GM12878 (cell line): Measurements from ENCODE around the gene BCAP31. TPM values are rescaled to one million over a fixed set of nuclear protein-coding genes. Genes with fewer than 3 reads are reported as not detected.

Source experiments
- ATF2 ChIP-seq: IDR thresholded peaks from 2 replicates; pipeline ENCODE4 v1.6.1; 2012; ENCODE audit warnings: low read length, inconsistent platforms
- ATF3 ChIP-seq: IDR thresholded peaks from 2 replicates; pipeline ENCODE4 v1.6.1; 2011; ENCODE audit warnings: low read depth, mild to moderate bottlenecking, low read length, moderate library complexity, borderline replicate concordance; ENCODE audit errors: extremely low read depth
- BMI1 ChIP-seq: fragments of 450-650 bp; IDR thresholded peaks from 2 replicates; pipeline ENCODE4 v1.6.1; 2016; ENCODE audit warnings: mild to moderate bottlenecking, moderate library complexity, borderline replicate concordance
- CHD2 ChIP-seq: IDR thresholded peaks from 2 replicates; pipeline ENCODE4 v1.6.1; 2011; ENCODE audit warnings: low read depth, low read length, improper control_type of control experiment, borderline replicate concordance
- CTCF ChIP-seq, 3 experiments: IDR thresholded peaks in 2 of 3; conservative IDR thresholded peaks in 1 of 3; 2 replicates each; pipeline ENCODE4 v1.5.1; 2011; ENCODE audit warnings: low read depth in 3 of 3, low read length in 3 of 3, mild to moderate bottlenecking in 3 of 3, control low read depth in 2 of 3, moderate library complexity in 2 of 3, inconsistent platforms in 1 of 3, mixed read lengths in 1 of 3; ENCODE audit not compliant: control insufficient read depth in 2 of 3, insufficient read depth in 1 of 3; ENCODE audit errors: extremely low read depth in 1 of 3
- EED ChIP-seq: sonication (generic); IDR thresholded peaks from 2 replicates; pipeline ENCODE4 v1.6.1; 2016; ENCODE audit warnings: antibody characterized with exemption, low read depth
- HSF1 ChIP-seq: fragments of 150-350 bp; IDR thresholded peaks from 2 replicates; pipeline ENCODE4 v1.6.1; 2014; ENCODE audit warnings: mild to moderate bottlenecking, low read depth, low read length
- MAX ChIP-seq: IDR thresholded peaks from 2 replicates; pipeline ENCODE4 v1.6.1; 2012; ENCODE audit warnings: low read depth, low read length, improper control_type of control experiment
- MXI1 ChIP-seq: fragments of 150-350 bp; IDR thresholded peaks from 2 replicates; pipeline ENCODE4 v1.6.1; 2011; ENCODE audit warnings: low read depth, mild to moderate bottlenecking, inconsistent platforms, low read length, improper control_type of control experiment
- SKIL ChIP-seq: fragments of 450-650 bp; IDR thresholded peaks from 2 replicates; pipeline ENCODE4 v1.6.1; 2017; ENCODE audit warnings: mild to moderate bottlenecking, low read depth, inconsistent platforms; ENCODE audit not compliant: poor library complexity, severe bottlenecking
- SREBF1 ChIP-seq: IDR thresholded peaks from 2 replicates; pipeline ENCODE4 v1.6.1; 2012; ENCODE audit warnings: mild to moderate bottlenecking, low read length
- TBL1XR1 ChIP-seq: IDR thresholded peaks from 2 replicates; pipeline ENCODE4 v1.6.1; 2012; ENCODE audit warnings: low read depth, low read length, improper control_type of control experiment
- TCF3 ChIP-seq: IDR thresholded peaks from 2 replicates; pipeline ENCODE4 v1.6.1; 2012; ENCODE audit warnings: low read depth, mild to moderate bottlenecking, low read length, borderline replicate concordance; ENCODE audit not compliant: insufficient read depth
- USF1 ChIP-seq: IDR thresholded peaks from 2 replicates; pipeline ENCODE4 v1.6.1; 2011; ENCODE audit warnings: borderline replicate concordance, low read depth, mild to moderate bottlenecking, moderate library complexity, mixed read lengths, low read length; ENCODE audit not compliant: insufficient read depth; ENCODE audit errors: extremely low read length
- polyA plus RNA-seq, 11 experiments: library from polyadenylated mRNA; depleted of rRNA in 4 of 11; unstranded in 6 of 11; stranded (reverse) in 5 of 11; fragments of >200 nt; fragmentation: Nextera tagmentation in 4 of 11; fragmentation: Illumina TruSeq in 1 of 11; extraction: Ambion mirVana in 4 of 11; extraction: Trizol in 1 of 11; gene quantifications; 1 replicate in 1 of 11; 2 replicates in 10 of 11; pipeline versions ENCODE4 v1.2.1 to v1.2.3, GENCODE V29; 2011 to 2016; ENCODE audit warnings: inconsistent platforms in 2 of 11, missing spikeins in 2 of 11, low read depth in 1 of 11
- total RNA-seq, 4 experiments: library from RNA; depleted of rRNA in 3 of 4; stranded (reverse); fragments of >200 nt in 3 of 4; fragmentation: Illumina TruSeq in 1 of 4; extraction: Trizol in 1 of 4; gene quantifications; 2 replicates each; pipeline versions ENCODE4 v1.2.1 to v1.2.3, GENCODE V29; 2013 to 2021

BCAP31 gene
- total and polyA plus RNA-seq, 10 of the 15 experiments (the other 5 are each of a cell fraction or from before 2014, with no cell fraction given) = 63.1 to 246 (median 95.6) TPM

GRCh38 chrX:153726286-153727122 is 2.3 kb upstream of the BCAP31 start (continued):
- TF ChIP-seq SKIL (no peak), TCF3 (peak; percentile 80; the same call in 1 of the 2 replicates), CTCF (IDR thresholded peaks at IDR 0.05 in 2 of 3, conservative IDR thresholded peaks at IDR 0.05 in 1 of 3; ENCODE audit: control insufficient read depth in 2 of 3, extremely low read depth in 1 of 3, insufficient read depth in 1 of 3, low read depth in 3 of 3, low read length in 3 of 3) (no peak), MAX (peak; percentile 40; the same call in 1 of the 2 replicates), CHD2 (peak; percentile 85), MXI1 (peak; percentile 71), USF1 (peak; percentile 66), EED (0 out of 2 replicates have a peak, but pooled peaks have one; percentile 49), ATF3 (no peak), TBL1XR1 (peak; percentile 80; the same call in 1 of the 2 replicates), SREBF1 (no peak), ATF2 (no peak), HSF1 (no peak), BMI1 (no peak)
- TF ChIP-seq, all 136 proteins: peak for 23
